ENCODE data around the gene RET.
A peak's percentile ranks its signal among the peaks of the same experiment; 100 is the strongest.

The RET gene

DNA sequence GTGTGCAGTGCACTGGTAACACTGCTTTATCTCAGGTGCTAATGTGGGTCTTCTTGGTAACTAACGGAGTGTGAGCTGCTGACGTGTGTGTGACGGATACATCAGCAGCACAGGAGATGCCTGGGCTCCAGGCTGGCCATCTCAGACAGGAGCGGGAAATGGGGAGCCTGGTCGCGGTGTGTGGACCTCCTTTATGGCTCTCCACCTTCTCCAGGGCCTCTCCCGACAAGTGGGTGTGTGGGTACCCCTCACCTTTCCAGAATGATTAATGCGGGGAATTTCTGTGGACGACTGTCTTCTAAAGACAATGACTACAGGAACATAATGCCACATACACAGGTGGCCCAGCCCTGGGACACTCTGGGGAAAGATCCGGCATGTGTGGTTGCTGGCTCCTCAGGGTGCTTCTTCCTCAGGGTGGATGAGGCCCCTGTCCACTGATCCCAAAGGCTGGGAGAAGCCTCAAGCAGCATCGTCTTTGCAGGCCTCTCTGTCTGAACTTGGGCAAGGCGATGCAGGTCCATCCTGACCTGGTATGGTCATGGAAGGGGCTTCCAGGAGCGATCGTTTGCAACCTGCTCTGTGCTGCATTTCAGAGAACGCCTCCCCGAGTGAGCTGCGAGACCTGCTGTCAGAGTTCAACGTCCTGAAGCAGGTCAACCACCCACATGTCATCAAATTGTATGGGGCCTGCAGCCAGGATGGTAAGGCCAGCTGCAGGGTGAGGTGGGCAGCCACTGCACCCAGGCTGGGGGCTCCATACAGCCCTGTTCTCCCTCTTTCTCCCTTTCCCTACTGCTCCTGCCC, 41.1 kb downstream of the RET start:
- H3K9me3 Mint-ChIP-seq: no peaks in the 10 kb centered on the region
- peaks cover 13% of the 10 kb centered on the region for H3K27me3 Mint-ChIP-seq
- H3K4me1 Mint-ChIP-seq: peaks cover 43% of the 10 kb centered on the region
- no peak overlapping the region for H3K4me3 Mint-ChIP-seq
- CTCF ChIA-PET: no interaction called here
- H3K36me3 Mint-ChIP-seq: no peaks in the 10 kb centered on the region
- DNase-seq: no peak
- H3K27ac Mint-ChIP-seq: peak overlapping the region; percentile 9

DNA sequence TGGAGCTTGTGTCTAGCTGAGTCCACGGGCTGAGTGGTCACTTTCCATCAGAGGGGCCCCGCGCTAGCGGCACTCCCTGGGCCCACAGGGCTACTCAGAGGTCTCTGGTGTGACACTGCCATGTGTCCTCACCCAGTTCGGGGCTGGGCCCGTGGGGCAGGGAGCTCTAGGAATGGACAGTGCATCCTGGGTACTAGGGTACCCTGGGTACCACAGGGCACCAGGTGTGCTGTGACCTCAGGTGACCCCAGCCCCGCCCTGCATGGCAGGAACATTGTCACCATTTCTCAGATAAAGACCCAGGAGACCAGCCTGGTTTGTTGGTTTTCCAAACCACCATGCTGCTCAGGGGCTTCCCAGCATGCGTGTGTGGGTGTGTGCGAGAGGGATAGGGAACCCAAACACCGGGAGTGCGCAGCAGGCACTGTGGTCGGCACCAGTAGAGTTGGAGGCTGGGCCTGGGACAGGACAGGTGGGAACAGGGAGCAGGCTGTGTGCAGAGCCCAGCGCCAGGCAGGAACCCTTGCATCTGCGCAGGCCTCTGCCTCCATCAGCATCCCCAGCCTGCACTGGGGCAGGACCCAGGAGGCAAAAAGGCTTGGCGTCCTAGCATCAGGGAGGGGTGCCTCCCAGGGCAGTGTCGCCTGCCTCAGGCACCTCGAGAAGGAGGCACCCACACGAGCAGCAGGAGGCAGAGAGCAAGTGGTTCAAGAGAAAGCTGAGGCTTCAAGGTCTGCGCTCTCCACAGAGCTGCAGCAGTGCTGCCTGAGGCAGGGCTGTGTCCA, 42.0 kb downstream of the RET start:
- CTCF ChIA-PET: no interaction called here
- H3K4me1 Mint-ChIP-seq: peaks cover 44% of the 10 kb centered on the region
- no peak overlapping the region for H3K4me3 Mint-ChIP-seq
- H3K27me3 Mint-ChIP-seq: peaks cover 12% of the 10 kb centered on the region
- no peak for DNase-seq
- H3K36me3 Mint-ChIP-seq: no peaks in the 10 kb centered on the region
- peak overlapping the region; percentile 72 for H3K27ac Mint-ChIP-seq
- H3K9me3 Mint-ChIP-seq: no peaks in the 10 kb centered on the region

DNA sequence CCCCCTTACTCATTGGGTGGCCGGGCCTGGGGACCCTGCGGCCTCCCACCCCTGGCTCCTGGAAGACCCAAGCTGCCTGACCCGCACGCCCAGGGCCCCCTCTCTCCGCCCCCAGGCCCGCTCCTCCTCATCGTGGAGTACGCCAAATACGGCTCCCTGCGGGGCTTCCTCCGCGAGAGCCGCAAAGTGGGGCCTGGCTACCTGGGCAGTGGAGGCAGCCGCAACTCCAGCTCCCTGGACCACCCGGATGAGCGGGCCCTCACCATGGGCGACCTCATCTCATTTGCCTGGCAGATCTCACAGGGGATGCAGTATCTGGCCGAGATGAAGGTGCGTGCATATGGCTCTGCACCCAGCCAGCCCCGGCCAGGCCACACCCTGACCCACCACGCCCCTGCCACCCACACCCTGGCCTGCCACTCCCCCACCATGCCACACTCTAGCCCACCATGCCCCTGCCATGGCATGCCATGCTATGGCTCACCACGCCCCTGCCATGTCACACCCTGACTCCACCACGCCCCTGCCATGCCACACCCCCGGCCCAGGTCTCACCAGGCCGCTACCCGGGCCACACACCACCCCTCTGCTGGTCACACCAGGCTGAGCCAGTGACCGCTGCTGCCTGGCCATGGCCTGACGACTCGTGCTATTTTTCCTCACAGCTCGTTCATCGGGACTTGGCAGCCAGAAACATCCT, 42.7 kb downstream of the RET start:
- Mint-ChIP-seq H3K4me1 (peaks cover 47% of the 10 kb centered on the region), H3K36me3 (no peaks in the 10 kb centered on the region), H3K27me3 (peaks cover 11% of the 10 kb centered on the region), H3K27ac (no peak overlapping the region), H3K9me3 (no peaks in the 10 kb centered on the region), H3K4me3 (no peak overlapping the region)
- CTCF ChIA-PET: interaction anchor here (2.3 to 3.0 kb wide), 2 partner anchors 19 to 83 kb away, joined by 8 to 32 read pairs; partner anchors contain the start of gene CSGALNACT2
- DNase-seq: no peak

DNA sequence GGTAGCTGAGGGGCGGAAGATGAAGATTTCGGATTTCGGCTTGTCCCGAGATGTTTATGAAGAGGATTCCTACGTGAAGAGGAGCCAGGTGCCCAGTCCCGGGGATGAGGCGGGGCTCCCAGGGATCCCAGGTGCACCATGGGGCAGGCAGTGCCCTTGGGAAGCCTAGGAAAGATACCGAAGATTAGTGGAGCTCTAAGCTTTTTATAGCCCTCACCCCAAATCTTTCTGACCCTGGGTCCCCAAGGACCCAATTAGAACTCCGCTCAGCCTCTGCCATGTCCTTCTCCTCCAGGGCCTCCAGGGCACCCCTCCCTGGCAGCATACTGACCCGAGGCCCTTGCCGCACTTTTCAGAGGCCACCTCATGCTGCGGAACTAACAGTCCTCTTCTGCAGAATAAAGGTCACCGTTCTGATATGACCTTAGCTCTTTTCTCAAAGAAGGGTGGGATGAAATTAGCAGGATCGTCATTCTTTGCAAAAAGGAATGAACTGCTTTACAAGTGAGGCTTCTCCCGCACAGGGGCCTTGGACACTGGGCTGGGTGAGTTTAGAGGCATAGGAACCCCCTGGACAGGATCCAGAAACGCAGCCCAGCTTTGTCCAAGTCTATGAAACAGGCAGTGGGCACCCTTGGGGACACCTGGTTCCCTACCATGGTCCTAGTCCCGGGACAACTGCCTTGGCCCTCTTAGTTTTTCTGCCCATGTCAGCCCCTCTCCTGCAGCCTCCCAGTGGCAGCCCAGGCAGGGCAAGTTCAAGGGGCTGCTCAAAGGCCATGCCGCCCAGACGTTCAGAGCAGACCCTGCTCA, 43.5 kb downstream of the RET start:
- Mint-ChIP-seq H3K27me3 (peaks cover 14% of the 10 kb centered on the region), H3K9me3 (no peaks in the 10 kb centered on the region), H3K4me1 (peaks cover 47% of the 10 kb centered on the region), H3K36me3 (no peaks in the 10 kb centered on the region), H3K27ac (peak overlapping the region; percentile 94), H3K4me3 (peak overlapping the region; percentile 17)
- CTCF ChIA-PET: interaction anchor here (1.0 to 3.0 kb wide), 7 partner anchors 9 to 85 kb away, joined by 3 to 32 read pairs (median 5); partner anchors contain the start of gene CSGALNACT2
- no peak for DNase-seq

DNA sequence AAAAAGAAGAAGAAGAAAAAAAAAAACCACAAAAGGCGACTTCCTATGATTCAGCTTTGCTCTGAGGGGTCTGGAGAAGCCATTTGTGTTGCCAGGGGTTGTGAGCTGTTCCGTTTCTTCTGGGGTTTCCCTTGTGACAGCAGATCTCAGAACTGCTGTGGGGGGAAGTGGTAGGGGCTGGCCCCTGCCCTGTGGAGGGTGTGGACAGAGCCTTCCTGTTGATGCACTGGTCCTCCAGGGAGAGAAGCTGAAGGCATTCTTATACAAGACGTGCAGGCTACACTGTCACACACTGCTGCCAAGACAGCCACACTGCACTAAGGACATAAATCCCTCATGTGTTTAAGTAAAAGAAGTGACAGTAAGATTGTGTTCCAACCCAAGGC, 44.1 kb downstream of the RET start:
- Mint-ChIP-seq H3K36me3 (no peaks in the 10 kb centered on the region), H3K27me3 (peaks cover 14% of the 10 kb centered on the region), H3K4me3 (peak overlapping the region; percentile 56), H3K27ac (peak overlapping the region; percentile 94), H3K4me1 (peaks cover 47% of the 10 kb centered on the region), H3K9me3 (no peaks in the 10 kb centered on the region)
- CTCF ChIA-PET: interaction anchor here (1.0 to 3.0 kb wide), 9 partner anchors 9 to 228 kb away, joined by 3 to 32 read pairs (median 3); partner anchors contain the start of gene CSGALNACT2
- DNase-seq: peak; percentile 84

DNA sequence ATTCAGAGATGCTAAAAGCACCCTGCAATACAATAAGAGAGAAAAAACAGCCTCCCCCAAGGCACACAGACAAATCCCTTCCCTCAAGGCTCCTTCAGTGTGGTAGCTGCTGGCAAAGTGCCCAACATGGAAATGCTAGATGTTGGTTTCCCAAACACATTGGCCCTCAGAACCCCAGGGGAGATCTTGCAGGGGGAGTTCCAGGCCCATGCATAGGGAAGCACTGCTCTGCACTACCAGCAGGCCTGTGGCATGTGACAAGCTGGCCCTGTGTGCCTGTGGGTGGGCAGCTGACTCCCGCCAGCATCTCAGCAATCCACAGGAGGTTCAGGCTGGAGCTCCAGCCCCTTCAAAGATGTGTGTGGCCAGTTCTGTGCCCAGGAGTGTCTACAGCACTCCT, 44.6 kb downstream of the RET start:
- no peaks in the 10 kb centered on the region for H3K36me3 Mint-ChIP-seq
- H3K4me3 Mint-ChIP-seq: peak overlapping the region; percentile 56
- H3K27me3 Mint-ChIP-seq: peaks cover 14% of the 10 kb centered on the region
- H3K4me1 Mint-ChIP-seq: peaks cover 51% of the 10 kb centered on the region
- DNase-seq: no peak
- no peaks in the 10 kb centered on the region for H3K9me3 Mint-ChIP-seq
- H3K27ac Mint-ChIP-seq: peak overlapping the region; percentile 94
- CTCF ChIA-PET: interaction anchor here (1.0 to 3.0 kb wide), 9 partner anchors 8 to 227 kb away, joined by 3 to 32 read pairs (median 3); partner anchors contain the start of gene CSGALNACT2

DNA sequence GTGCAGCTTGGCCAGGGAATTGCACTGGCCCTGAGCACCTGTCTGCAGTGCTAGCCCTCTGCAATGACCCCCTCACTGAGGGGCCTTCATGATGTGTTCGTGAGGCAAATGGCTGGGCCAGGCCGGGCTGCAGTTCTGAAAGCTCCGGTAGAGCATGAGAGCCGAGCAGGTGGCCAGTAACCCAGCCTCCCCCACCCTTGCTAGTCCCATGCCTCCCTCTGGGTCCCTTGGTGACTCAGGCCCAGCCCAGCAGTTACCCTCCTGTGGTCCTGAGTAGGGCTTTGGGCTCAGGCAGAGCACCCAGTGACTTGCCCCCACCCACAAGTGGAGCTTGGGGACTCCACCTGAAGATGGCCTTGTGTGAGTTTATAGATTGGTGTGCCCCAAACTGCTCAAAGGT, 45.2 kb downstream of the RET start:
- Mint-ChIP-seq H3K9me3 (no peaks in the 10 kb centered on the region), H3K27ac (peak overlapping the region; percentile 94), H3K4me3 (no peak overlapping the region), H3K27me3 (peaks cover 10% of the 10 kb centered on the region), H3K36me3 (no peaks in the 10 kb centered on the region), H3K4me1 (peaks cover 57% of the 10 kb centered on the region)
- CTCF ChIA-PET: interaction anchor here (1.1 to 3.0 kb wide), 3 partner anchors 17 to 227 kb away, joined by 3 to 32 read pairs (median 3); partner anchors contain the start of gene CSGALNACT2
- DNase-seq: no peak

DNA sequence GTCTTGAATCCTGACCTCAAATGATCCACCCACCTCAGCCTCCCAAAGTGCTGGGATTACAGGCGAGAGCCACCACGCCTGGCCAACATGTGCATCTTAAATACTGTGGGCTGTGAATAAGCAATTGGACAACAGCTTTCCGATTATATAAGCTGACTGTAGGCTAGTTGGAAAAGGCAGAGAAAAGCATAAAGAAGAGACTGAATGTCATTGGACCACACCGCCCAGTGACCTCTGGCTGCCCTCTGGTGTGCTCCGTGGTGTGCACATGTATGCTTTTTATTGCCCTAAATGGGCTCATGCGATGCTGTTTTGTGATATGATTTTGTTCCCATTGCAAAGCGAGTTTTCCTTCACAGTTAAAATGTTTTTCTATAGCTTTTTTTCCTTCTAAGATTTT, 46.0 kb downstream of the RET start:
- Mint-ChIP-seq H3K4me1 (peaks cover 65% of the 10 kb centered on the region), H3K27me3 (peaks cover 10% of the 10 kb centered on the region), H3K36me3 (no peaks in the 10 kb centered on the region), H3K9me3 (no peaks in the 10 kb centered on the region), H3K27ac (peak overlapping the region; percentile 74), H3K4me3 (no peak overlapping the region)
- DNase-seq: no peak
- CTCF ChIA-PET: interaction anchor here (0.8 to 3.0 kb wide), 2 partner anchors 16 to 81 kb away, joined by 4 to 32 read pairs; partner anchors contain the start of gene CSGALNACT2

DNA sequence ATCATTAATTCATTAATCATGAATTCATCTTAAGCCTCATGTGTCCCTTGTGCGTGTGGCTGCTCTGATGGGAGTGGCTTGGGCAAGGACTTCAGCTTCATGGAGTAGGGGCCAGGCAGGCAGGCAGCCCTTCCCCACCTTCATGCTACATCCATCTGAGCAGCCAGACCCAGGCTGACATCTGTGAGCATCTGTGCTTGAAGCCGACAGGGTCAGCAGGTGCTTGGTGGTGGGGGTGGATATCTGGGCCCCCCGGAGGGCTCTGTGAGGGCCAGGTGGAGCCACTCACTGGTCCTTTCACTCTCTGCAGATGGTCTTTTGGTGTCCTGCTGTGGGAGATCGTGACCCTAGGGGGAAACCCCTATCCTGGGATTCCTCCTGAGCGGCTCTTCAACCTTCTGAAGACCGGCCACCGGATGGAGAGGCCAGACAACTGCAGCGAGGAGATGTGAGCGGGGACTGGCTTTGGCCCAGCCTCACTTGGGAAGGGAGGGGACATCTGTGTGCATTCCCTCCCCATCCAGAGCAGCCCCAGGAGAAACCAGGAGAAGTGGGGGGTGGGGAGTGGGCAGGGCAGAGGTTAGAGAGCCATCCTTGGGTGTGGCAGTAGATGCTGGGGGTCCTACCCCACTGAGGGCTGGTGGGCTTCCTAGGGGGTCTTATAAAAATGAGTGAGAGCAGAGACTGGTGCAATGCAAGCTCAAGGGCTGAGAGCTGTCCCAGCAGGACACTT, 46.7 kb downstream of the RET start:
- H3K27ac Mint-ChIP-seq: peak overlapping the region; percentile 76
- CTCF ChIA-PET: interaction anchor here (0.8 kb wide), 1 partner anchor 80 kb away, joined by 4 read pairs; no protein-coding TSS in a partner anchor
- no peaks in the 10 kb centered on the region for H3K36me3 Mint-ChIP-seq
- peaks cover 10% of the 10 kb centered on the region for H3K27me3 Mint-ChIP-seq
- no peaks in the 10 kb centered on the region for H3K9me3 Mint-ChIP-seq
- no peak overlapping the region for H3K4me3 Mint-ChIP-seq
- DNase-seq: peak; percentile 18
- peaks cover 71% of the 10 kb centered on the region for H3K4me1 Mint-ChIP-seq

DNA sequence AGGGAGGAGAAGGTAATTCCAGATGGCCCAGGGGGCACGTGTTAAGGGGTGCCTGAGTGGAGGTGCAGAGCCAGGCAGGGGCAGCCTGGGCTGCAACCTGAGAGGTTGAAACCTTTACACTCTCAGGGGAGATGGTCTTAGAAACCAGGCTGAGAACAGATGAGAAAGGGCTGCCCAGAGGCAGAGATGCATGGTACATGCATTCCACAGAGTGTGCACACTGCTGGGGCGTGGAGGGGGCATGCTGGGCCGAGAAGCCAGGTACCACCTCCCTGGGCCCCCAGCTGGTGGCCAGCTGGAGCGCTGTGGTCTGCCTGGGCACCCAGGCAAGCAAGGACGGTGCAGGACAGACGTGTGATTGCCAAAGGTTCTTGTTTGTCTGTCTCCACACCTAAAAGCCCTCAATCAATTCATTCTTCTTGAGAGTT, 47.2 kb downstream of the RET start:
- CTCF ChIA-PET: no interaction called here
- H3K4me3 Mint-ChIP-seq: no peak overlapping the region
- no peaks in the 10 kb centered on the region for H3K36me3 Mint-ChIP-seq
- peak overlapping the region; percentile 76 for H3K27ac Mint-ChIP-seq
- H3K4me1 Mint-ChIP-seq: peaks cover 71% of the 10 kb centered on the region
- H3K9me3 Mint-ChIP-seq: no peaks in the 10 kb centered on the region
- DNase-seq: peak; percentile 5
- H3K27me3 Mint-ChIP-seq: peaks cover 10% of the 10 kb centered on the region

DNA sequence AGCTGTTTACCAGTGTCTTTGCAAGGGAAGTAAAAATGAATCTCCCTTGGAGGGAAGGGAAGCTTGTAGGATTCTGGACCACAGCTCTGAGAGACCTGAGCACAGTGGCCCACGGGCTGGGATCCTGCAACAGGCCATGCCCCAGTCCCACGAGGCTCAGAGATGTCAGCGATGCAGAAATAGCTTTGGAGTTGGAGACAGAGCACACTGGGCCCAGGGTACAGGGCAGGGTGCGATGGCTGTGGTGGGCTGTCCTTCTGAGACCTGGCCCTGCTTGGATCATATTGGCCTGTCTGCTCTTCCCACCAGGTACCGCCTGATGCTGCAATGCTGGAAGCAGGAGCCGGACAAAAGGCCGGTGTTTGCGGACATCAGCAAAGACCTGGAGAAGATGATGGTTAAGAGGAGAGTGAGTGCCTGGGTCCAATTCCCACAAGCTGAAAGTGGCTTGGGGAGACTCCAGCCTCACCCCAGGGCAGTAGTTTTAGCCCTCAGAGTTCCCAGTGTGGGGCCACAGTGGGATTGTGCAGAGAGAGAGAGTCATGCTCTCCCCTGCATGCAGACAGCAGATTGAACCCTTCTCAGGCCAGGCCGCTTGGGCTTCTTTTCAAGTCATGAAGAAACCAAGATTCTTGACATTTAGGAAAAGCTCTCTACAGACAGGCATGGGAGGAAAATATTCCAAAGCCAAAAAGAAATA, 47.9 kb downstream of the RET start:
- no peaks in the 10 kb centered on the region for H3K36me3 Mint-ChIP-seq
- DNase-seq: peak; percentile 19

DNA sequence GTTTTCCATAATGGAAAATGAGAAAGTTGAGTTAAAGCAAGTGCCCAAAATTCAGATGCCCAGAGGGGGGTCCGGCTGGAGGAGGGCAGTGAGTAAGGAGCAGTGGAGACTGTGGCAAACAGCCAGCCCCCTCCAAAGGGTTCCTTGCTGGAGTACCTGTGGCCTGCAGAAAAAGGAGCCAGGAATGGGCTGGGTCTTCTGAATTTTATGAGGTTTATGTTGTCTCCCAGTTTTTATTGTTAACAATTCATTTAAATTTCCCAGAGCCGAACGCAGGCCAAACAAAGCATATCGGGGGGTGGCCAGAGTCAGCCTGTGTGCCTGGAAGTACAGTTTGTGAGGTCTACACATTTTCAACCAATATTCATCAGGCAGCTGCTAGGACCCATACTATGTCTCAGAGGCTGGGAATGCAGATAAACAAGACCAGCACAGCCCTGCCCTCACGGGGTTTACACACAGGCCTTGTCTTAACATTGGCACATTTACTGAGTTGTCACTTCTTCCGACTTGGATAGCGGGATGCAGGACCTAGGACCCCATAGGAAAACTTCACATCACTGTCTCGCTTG, 48.5 kb downstream of the RET start:
- H3K36me3 Mint-ChIP-seq: no peaks in the 10 kb centered on the region
- CTCF ChIA-PET: no interaction called here
- peak; percentile 14 for DNase-seq
- peaks cover 68% of the 10 kb centered on the region for H3K4me1 Mint-ChIP-seq
- peaks cover 7% of the 10 kb centered on the region for H3K27me3 Mint-ChIP-seq
- no peak overlapping the region for H3K4me3 Mint-ChIP-seq
- no peak overlapping the region for H3K27ac Mint-ChIP-seq
- H3K9me3 Mint-ChIP-seq: no peaks in the 10 kb centered on the region

More for the DNA sequence above, 47.9 kb downstream of the RET start:
- Mint-ChIP-seq H3K4me1 (peaks cover 73% of the 10 kb centered on the region), H3K4me3 (no peak overlapping the region), H3K9me3 (no peaks in the 10 kb centered on the region), H3K27ac (no peak overlapping the region), H3K27me3 (peaks cover 10% of the 10 kb centered on the region)
- CTCF ChIA-PET: no interaction called here
